Gastroesophageal sphincter (tissue), 3 donors: ENCODE measurements around the gene FNDC3B.

Source experiments
- CTCF ChIP-seq, 4 experiments: fragments of 200-600 bp in 2 of 4; fragments of 450-650 bp in 2 of 4; sonication (generic) in 1 of 4; IDR thresholded peaks; one replicate each; pipeline ENCODE4 v1.5.1; 2017 to 2019; ENCODE audit warnings: antibody characterized with exemption in 4 of 4, mild to moderate bottlenecking in 2 of 4, moderate library complexity in 2 of 4
- EP300 ChIP-seq: sonication (generic); formaldehyde crosslinking; IDR thresholded peaks from one replicate; pipeline ENCODE4 v1.6.1; 2017; ENCODE audit warnings: antibody characterized with exemption, mild to moderate bottlenecking
- POLR2A ChIP-seq, 2 donors: fragments of 450-650 bp; IDR thresholded peaks; one replicate each; pipeline ENCODE4 v1.6.1; 2017; ENCODE audit warnings: antibody characterized with exemption in 2 of 2, mild to moderate bottlenecking in 2 of 2, moderate library complexity in 1 of 2
- POLR2AphosphoS5 ChIP-seq: sonication (generic); formaldehyde crosslinking; IDR thresholded peaks from one replicate; pipeline ENCODE4 v1.6.1; 2017; ENCODE audit warnings: antibody characterized with exemption

- TF ChIP-seq POLR2A (IDR thresholded peaks at IDR 0.05) (no peak), CTCF (IDR thresholded peaks at IDR 0.05) (no peak), EP300 (no peak), POLR2AphosphoS5 (no peak)
These were observed 5.6 kb downstream of the FNDC3B start for GRCh38 chr3:172044833-172045585.
